ENCODE measurements around the gene RAB3IL1.

RAB3IL1 gene

DNA sequence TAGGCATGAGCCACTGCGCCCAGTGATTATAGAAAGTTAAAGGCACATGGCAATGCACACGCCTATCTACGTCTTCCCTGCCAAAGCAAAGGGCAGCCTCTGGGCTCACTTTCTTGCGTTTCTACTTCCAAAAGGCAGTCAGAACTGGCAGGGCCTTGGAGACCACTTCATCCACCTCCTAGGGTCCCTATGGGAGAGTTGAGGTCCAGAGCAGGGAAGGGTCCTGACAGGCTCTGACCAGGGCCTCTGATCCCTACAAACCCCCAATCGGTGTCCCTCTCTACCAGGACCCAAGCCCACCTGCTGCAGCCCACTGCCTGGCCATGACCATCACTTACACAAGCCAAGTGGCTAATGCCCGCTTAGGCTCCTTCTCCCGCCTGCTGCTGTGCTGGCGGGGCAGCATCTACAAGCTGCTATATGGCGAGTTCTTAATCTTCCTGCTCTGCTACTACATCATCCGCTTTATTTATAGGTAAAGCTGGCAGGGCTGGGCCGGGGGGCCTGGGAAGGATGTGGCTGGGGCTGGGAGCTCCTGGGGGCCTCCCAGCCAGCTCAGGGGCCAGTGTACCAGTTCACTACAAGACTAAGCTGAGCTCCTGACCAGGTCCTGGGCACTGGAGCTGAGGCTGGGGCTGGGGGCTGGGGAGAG is 34.2 kb upstream of the RAB3IL1 start:
- DNase-seq: no peak

DNA sequence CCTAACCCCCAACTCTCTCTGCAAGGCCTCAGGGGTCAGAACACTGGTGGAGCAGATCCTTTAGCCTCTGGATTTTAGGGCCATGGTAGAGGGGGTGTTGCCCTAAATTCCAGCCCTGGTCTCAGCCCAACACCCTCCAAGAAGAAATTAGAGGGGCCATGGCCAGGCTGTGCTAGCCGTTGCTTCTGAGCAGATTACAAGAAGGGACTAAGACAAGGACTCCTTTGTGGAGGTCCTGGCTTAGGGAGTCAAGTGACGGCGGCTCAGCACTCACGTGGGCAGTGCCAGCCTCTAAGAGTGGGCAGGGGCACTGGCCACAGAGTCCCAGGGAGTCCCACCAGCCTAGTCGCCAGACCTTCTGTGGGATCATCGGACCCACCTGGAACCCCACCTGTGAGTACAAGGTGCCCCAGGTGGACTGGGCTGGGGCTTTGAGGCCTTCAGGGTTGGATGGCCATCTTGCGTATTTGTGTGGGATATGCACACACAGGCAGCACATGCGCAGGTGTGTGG is 32.7 kb upstream of the RAB3IL1 start, which contains the start of gene BEST1:
Gene BEST1 (plus strand): TSS at position 317 of the 513 bp plus-strand sequence. CDS start 1,456 bp downstream, outside the sequence.
- no peak for DNase-seq

DNA sequence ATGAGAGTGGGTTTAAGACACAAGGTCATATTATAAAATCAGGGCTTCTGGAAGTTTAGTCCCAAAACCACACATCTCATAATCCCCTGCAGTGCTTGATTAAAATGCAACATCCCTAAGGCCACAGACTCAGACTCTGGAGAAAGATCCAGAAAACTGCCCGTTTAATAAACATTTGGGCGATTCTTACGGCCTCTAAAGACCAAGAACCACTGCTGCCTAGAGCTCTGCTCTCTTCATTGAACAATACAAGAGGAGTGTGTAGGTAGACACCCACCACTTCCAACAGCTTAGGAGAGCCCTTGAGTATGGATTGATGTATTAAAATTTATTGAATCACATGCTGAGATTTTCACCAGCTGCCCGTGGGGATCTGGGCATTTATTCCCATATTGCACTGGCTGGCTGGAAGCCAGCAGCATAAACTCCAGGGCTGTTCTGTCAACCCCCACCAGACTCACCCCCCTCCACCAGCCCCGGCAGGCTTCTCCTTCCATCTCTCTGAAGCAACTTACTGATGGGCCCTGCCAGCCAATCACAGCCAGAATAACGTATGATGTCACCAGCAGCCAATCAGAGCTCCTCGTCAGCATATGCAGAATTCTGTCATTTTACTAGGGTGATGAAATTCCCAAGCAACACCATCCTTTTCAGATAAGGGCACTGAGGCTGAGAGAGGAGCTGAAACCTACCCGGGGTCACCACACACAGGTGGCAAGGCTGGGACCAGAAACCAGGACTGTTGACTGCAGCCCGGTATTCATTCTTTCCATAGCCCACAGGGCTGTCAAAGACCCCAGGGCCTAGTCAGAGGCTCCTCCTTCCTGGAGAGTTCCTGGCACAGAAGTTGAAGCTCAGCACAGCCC is 32.0 kb upstream of the RAB3IL1 start:
- peak; percentile 75 for DNase-seq

DNA sequence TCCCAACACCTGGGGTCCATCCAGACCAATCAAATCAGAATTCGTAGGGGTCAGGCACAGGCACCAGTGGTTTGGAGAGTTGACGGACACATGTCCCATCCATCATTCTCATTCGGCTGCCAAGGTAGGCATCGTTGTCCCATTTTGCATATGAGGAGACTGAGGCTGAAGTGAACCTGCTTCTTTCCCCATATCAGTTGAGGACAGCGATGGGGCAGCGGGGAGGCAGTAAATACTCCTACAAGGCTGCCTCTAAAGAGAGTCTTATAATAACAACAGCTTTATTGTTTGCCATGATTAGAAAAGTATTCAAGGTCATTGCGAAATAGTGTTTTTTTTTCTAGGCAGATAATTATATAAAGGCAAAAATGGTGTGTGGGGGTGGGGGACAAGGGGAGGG is 31.1 kb upstream of the RAB3IL1 start:
- no peak for DNase-seq

DNA sequence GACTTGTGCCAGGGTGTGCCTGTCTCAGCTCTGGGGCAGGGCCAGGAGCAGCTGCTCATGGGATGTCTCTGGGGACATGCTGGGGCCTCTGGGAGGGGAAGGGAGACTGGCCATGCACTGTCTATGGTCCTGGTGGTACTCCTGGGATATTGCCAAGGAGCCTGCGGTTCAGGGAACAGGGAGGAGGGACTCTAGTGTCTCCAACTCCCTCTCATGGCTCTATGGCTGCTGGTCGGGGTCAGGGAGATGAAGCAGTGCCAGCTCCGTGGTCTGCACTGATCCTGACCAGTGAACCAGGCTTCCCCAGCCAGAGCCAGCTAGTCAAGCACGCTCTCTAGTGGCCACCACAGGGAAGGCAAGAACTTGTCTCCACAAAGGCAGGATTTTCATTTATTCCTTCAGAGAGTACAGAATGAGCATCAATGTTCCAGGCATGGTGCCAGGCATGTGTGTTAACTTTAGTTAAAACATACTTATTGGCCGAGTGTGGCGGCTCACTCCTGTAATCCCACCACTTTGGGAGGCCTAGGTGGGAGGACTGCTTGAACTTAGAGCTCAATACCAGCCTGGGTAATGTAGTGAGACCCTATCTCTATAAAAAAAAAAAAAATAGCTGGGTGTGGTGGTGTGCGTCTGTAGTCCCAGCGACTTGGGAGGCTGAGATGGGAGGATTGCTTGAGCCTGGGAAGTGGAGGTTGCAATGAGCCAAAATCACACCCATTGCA is 30.3 kb upstream of the RAB3IL1 start:
- DNase-seq: peak; percentile 95

DNA sequence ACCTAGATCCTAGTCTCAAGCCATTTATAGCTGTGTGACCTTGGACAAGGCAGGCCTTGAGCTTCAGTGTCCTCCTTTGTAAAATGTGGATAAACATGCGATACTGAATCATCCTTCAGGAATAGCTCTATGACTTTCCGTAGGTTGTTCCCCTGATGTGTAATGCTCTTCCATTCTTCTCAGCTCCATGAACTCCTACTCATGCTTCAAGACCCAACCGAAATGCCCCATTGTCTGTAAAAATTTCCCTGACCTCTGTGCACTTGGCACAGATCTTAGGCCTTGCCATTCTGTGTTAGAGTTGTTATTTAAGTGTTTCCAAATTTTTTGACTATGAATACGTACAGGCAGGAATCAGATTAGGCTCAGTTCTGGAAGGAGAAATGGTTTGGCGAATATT is 29.5 kb upstream of the RAB3IL1 start:
- no peak for DNase-seq

DNA sequence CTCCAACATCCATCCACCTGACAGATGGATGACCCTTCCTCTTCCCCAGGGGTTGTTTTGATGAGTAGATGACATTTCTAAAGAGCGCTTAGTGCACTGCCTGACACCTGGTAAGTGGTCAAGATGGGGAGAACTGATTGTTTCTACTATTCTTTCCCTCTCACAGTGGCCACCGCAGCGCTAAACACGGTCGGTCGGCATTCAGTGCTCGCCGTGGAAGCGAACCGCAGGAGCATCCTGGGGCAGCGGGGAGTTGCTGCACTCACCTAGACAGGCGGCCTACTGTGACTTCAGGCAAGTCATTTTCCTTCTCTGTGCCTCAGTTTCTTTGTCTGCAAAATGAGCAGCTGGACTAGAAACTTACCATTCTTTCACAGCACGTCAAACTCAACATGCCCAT is 27.8 kb upstream of the RAB3IL1 start:
- no peak for DNase-seq

DNA sequence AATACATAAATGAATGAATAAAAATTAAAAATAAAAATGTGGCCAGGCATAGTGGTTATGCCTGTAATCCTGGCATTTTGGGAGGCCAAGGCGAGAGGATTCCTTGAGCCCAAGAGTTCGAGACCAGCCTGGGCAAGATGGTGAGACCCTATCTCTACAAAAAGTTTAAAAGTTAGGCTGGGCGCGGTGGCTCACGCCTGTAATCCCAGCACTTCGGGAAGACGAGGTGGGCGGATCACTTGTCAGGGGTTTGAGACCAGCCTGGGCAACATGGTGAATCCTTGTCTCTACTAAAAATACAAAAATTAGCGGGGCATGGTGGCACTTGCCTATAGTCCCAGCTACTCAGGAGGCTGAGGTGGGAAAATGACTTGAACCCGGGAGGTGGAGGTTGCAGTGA is 23.1 kb upstream of the RAB3IL1 start:
- DNase-seq: no peak

DNA sequence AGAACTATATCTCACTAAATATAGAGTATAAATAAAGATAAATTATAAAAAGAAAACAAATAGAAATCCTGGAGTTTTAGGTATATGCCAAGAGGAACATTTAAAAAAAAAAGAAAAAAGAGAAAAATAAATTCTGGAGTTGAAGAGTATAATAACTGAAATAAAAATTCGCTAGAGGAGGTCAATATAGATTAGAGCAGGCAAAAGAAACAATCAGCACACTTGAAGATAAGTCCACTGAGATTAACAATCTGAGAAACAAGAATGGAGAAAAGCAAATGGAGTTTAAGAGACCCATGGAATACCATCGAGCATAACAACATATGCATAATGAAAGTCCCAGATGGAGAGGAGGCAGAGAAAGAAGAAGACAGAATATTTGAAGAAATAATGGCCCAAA is 18.5 kb upstream of the RAB3IL1 start:
- DNase-seq: no peak

DNA sequence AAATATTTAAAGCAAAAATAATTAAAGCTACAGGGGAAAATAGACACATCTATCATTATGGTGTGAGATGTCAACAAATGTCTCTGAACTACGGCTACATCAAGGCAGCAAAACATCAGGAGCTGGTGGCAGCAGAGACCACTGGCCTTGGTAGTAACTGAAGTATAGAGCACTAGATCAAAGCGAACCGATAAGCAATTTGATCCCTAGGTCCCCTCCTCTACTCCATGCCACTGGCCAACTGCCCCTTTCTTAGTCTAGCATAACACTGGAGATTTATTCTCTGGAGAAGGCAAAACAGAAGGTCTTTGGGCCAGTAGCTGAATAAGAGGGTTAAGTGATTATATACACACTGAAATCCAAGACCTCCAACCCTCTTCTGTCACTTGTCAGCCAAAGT is 13.6 kb upstream of the RAB3IL1 start:
- no peak for DNase-seq

DNA sequence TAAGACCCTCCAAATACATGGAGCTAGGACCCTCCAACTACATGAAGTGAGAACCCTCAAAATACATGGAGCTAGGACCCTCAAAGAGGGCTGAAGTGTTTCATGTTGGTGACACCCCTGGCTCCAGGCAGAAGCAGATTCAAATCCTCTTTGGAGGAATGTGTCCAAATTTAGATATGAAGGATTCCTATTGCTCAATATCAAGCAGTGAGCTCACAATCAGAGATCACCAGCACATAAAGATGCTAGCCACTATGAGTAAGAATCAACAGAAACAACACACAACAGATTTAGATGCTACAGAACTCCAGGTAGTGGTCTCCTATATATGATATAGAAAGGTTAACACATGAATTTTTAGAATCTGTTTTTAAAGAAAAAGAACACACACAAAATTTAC is 11.2 kb upstream of the RAB3IL1 start:
- DNase-seq: no peak

DNA sequence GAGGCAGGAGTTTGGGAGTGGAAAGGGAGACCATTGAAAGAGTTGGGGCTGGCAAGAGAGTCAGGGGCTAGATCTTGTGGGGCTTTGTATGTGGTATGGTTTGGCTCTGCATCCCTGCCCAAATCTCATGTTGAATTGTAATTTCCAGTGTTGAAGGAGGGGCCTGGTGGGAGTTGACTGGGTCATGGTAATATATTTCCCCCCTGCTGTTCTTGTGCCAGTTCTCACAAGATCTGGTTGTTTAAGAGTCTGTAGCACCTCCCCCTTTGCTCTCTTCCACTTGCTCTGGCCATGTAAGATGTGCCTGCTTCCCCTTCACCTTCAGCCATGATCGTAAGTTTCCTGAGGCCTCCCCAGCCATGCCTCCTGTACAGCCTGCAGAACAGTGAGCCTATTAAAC is 10.1 kb upstream of the RAB3IL1 start:
- DNase-seq: peak; percentile 7

DNA sequence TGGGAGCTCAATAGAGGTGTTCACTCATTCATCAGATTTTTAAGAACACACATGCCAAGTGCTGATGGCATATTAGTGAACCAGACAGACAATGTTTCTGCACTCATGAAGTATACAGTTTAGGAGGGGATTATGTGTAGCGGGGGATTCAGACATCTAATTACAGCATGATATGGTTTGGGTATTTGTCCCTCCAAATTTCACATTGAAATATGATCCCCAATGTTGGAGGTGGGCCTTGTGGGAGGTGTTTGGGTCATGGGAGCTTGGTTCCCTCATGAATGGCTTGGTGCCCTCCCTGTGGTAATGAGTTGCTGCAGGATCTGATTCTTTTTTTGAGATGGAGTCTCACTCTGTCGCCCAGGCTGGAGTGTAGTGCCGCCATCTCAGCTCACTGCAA is 8.9 kb upstream of the RAB3IL1 start:
- DNase-seq: peak; percentile 17

DNA sequence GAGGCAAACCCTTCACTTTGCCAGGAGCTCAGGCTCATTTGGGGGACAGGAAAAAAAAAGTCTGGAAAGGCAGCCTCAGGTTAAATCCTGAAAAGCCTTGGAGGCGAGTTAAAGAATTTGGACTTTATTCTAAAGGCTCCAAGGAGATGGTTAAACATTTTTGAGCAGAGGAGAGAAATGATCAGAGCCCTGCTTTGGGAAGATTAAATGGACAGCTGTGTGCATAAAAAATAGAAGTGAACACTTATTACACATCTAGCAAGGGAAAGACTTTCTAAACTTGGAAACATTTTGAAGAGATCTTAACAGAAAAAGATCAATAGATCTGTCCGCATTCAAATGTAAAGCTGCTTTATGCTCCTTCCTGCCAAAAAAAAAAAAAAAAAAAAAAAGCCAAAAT is 8.4 kb upstream of the RAB3IL1 start:
- DNase-seq: no peak

DNA sequence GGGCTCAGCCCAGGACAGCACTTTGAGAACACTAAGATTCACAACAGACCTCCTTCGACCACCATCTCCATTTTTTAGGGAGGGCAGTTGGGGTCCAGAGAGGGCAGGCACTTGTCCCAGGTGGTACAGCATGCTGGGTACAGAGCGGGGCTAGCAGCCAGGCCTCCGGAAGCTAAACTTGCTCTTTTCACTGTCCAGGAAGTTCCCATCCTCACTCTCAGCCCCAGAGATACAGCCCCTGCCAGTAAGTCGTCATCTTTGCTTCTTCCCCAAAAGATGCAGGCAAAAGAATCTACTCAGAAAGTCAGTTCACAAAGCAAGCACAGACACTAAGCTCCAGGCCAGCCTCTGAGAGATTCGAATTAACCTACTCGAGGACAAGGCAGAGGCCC is 6.7 kb upstream of the RAB3IL1 start:
- peak; percentile 68 for DNase-seq

DNA sequence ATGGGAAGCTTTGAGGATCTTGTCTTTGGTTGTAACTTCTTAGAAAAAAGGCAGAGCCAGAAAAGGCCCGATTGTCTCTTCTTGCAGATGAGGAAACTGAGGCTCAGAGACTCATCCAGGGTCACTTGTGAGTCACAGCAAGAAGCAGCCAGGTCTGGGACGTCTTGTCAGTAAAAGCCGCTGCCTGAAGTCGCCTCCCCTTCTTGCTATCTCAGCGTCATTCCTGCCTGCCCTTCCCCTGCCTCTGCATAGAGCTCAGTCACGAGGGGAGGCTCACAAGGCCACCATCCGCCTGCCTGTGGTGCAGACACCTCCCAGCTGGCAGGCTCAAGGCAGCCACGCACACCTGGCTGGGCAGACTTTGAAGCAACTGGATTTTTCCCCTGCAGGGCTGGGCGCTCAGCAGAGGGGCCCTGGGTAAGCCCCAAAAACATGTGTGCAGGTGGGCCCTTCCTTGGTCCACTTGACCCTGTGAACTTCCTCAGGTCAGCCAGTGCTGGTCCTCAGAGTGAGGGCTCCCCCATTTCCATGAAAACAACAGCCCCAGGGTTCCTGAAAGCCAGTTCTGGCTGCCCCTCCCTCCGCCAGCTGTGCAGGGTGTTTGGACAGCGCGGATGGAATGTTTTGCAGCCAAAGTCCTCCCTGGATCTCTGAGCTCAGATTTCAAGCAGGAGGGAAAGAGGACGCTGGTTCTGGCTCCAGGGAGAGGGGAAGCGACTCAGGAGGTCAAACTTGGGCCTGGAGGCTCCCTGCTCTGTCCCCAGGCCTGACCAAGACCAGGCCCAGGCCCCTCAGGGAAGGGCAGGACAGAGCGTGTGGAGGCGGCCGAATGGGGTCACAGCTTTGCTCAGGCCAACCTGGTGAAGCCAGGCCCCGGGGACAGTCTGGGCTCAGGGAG is 6.0 kb upstream of the RAB3IL1 start:
- DNase-seq: peak; percentile 93

DNA sequence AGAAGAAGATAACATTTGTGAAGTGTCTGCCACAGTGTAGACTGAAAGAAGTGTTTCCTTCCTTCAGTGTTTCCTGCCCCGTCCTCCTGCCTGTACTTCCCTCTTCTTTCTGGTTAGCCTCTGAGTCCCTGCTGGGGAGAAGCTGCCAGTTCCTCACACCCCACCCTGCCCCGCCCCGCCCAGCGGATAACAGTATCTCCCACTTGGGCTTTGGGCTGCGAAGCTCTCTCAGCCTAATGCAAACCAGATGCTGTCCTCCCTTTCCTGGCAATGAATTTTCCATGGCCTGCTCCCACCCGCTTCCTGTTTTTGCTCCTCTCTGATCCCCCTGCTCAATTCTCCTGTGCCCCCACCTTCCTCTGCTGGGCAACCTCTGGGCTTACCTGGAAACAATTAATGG is 5.2 kb upstream of the RAB3IL1 start:
- DNase-seq: peak; percentile 96

DNA sequence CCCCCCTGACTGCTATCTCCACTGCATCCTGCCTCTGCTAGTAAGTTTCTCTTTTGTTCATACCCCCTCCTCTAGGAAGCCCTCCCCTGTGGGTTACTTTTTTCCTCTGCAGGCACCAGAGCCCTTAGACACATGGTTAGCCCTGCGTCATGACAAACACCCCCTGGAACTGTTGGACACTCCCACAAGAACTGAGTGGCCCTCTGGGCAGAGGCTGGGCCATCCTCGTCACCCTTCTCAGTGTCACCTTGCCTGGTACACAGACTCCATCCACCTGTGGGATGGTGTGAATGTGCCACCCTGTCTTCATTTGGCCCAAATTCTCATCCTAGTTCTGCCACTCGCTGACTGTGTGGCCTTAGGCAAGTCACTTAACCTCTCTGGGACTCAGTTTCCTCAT is 4.1 kb upstream of the RAB3IL1 start:
- DNase-seq: peak; percentile 10

DNA sequence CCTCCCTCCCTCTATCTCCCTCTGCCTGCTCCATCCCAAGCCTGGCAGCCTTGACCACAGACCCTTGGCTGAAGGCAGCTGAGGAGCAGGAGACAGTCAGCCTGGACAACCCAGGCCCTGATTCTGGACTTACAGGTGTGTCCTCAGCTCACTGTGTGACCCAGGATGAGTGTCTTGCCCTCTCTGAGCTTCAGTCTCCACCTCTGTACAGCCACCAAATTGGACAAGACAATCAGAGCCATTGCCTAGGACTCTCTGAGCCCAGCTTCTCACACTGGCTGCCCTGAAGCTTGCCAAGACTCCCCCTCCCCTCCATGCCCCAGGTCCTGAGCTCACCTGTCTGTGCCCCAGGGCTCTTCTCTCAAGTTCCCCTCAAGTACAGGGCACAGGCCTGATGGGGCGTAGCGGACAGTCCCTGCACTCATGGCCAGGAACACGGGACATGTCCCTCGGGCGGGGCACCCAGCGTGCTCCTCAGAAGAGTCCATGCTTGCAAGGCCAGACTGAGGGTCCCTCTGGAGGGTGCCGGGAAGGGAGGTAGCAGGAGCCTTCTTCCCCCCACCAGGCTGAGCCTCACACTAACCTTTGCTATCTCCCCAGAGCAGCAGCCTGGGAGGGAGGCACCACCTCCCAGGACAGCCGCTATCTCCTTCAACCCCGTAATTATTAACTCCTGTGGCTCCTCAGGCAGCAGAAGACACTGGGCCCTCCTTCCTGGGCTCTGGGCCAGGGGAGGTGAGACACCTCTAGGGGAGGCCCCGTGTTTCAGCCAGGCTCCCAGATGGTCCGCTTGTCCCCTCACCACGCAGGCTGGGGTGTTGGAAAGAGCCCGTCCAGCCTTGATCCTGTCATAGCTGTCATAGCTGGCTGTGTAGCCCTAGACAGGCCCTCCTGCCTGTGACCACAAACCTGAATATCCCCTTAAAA is 2.6 kb upstream of the RAB3IL1 start:
- DNase-seq: peak; percentile 33

DNA sequence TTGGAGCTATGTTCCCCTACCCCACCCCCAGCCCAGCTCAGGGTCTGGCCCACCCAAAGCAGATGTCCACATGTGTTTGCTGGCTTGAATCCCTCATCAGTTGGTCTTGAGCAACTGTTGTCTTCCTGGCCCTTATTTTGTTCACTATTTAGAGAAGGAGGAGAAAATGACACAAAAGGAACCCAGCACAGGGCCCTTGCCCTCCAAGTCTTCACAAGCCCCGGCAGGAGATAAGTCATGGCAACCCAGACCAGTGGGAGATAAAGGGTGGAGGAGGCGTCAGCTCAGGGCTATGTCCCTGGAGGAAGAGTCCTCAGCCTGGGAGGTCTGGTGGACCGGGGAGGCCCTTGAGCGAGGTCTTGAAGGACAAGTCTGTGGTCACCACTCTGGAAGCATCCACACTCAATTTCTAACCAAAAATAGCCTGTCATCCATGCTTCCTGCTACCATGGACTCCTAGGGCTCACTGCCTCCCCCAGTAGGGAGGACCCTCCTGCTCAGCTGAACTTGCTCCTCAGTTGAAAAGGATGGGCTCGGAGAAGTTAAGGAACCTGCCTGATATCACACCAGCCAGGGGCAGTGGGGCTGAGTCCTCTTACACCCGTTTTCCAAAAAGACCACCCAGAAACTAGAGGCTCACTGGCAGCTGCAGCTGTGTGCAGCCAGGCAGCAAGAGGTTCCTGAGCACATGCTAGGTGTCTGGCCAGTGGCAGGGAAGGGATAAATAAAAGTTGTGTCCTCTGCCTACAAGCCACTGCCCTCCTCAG is 1.8 kb upstream of the RAB3IL1 start:
- peak; percentile 44 for DNase-seq
